Breast epithelium (tissue), 3 donors: ENCODE results near the gene ERBIN.

Source experiments
- CTCF ChIP-seq, 3 donors: fragments of 450-650 bp; IDR thresholded peaks; one replicate each; pipeline ENCODE4 v1.5.1; 2016 to 2017; ENCODE audit warnings: antibody characterized with exemption in 3 of 3, mild to moderate bottlenecking in 3 of 3, moderate library complexity in 3 of 3
- POLR2AphosphoS5 ChIP-seq, 3 donors: sonication (generic); formaldehyde crosslinking; IDR thresholded peaks; one replicate each; pipeline ENCODE4 v1.6.1; 2017; ENCODE audit warnings: antibody characterized with exemption in 3 of 3

- no peak for TF ChIP-seq CTCF (IDR thresholded peaks at IDR 0.05)
- no peak for TF ChIP-seq POLR2AphosphoS5 (IDR thresholded peaks at IDR 0.05)
These were observed 33.6 kb upstream of the ERBIN start for GRCh38 chr5:65892801-65893200.
